GM12873 (cell line): ENCODE data around the gene TMEM45A.

Experiments
- CTCF ChIP-seq: IDR thresholded peaks from 2 replicates; pipeline ENCODE4 v1.5.1; 2012; ENCODE audit warnings: low read depth, mild to moderate bottlenecking, moderate library complexity, low read length, control low read depth; ENCODE audit not compliant: insufficient read depth; ENCODE audit errors: missing control alignments

The TMEM45A gene

GRCh38 chr3:100556673-100557310 is 64.4 kb downstream of the TMEM45A start:
- TF ChIP-seq CTCF = no peak

- no peak for TF ChIP-seq CTCF
Measured at GRCh38 chr3:100558233-100558632, 65.8 kb downstream of the TMEM45A start.

- no peak for TF ChIP-seq CTCF
Measured at GRCh38 chr3:100560426-100560825, 68.0 kb downstream of the TMEM45A start.

- TF ChIP-seq CTCF = no peak
Measured at GRCh38 chr3:100561459-100562158, 69.2 kb downstream of the TMEM45A start.

GRCh38 chr3:100562224-100562857 is 69.9 kb downstream of the TMEM45A start:
- no peak for TF ChIP-seq CTCF

GRCh38 chr3:100563228-100563627 is 70.8 kb downstream of the TMEM45A start:
- no peak for TF ChIP-seq CTCF

GRCh38 chr3:100563652-100564211 is 71.3 kb downstream of the TMEM45A start:
- no peak for TF ChIP-seq CTCF
